ENCODE measurements around the gene GPLD1. TPM values are rescaled to one million over a fixed set of nuclear protein-coding genes. Genes with fewer than 3 reads are reported as not detected.

The GPLD1 gene, protein sequence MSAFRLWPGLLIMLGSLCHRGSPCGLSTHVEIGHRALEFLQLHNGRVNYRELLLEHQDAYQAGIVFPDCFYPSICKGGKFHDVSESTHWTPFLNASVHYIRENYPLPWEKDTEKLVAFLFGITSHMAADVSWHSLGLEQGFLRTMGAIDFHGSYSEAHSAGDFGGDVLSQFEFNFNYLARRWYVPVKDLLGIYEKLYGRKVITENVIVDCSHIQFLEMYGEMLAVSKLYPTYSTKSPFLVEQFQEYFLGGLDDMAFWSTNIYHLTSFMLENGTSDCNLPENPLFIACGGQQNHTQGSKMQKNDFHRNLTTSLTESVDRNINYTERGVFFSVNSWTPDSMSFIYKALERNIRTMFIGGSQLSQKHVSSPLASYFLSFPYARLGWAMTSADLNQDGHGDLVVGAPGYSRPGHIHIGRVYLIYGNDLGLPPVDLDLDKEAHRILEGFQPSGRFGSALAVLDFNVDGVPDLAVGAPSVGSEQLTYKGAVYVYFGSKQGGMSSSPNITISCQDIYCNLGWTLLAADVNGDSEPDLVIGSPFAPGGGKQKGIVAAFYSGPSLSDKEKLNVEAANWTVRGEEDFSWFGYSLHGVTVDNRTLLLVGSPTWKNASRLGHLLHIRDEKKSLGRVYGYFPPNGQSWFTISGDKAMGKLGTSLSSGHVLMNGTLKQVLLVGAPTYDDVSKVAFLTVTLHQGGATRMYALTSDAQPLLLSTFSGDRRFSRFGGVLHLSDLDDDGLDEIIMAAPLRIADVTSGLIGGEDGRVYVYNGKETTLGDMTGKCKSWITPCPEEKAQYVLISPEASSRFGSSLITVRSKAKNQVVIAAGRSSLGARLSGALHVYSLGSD
- polyA plus RNA-seq: 5.4 and 6.0 TPM in 2 replicates

DNA sequence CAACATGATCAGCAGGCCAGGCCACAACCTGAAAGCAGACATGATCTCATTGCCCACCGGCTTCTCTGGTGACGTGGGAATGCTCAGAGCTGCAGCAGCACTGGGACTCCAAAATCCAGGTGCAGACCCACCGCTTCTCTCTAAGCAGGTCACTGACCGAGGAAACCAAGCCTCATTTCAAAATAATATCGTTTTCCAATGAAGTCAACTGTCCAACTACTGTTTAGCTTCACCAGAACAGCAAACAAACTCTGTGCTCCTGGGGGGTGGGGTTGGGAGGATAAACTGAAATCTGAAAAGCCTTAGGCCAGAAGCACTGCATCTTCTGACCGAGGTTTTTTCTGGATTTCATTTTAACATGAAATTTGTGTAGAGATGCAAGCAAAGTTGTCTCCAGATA lies at the start of gene GPLD1:
GPLD1 (minus strand) TSS at position 109 of the 400 bp plus-strand sequence; CDS start at position 42, 67 bp downstream.

DNA sequence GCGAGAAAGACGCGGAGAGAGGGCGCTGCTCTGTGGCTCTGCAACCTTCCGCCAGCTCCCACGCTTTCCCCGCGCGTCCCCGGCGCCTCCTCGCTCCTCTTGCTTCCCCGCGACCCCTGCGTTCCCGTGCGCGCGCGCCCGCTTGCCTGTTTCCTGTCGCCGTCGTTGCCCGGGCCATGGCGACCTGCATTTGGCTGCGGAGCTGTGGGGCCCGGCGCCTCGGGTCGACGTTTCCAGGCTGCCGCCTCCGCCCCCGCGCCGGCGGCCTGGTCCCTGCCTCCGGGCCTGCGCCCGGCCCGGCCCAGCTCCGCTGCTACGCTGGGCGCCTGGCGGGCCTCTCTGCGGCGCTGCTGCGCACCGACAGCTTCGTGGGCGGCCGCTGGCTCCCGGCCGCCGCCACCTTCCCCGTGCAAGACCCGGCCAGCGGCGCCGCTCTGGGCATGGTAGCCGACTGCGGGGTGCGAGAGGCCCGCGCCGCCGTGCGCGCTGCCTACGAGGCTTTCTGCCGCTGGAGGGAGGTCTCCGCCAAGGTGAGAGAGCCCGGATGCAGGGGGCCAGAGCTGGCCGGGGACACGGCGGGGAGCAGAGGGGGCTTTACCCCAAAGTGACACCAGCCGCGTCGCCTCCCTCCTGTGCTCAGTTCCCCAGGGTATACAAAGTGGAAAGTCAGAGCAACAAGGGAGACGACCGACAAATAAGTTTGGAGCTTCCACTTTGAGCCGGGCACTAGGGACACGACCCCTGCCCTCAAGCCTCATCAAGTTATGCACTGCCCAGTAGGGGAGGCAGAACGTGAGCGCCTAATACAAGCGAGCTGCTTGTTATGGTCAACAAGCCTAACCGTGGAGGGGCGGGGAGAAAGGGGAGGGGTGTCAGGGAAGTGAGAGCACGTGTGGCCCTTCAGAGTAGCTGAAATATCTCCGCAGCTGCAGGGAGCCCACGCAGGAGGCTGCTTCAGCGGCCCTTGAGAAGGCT lies 5.7 kb upstream of the GPLD1 start, which contains the start of gene ALDH5A1:
ALDH5A1 (plus strand) TSS at position 149 of the 975 bp plus-strand sequence; CDS start at position 177, 28 bp downstream.

DNA sequence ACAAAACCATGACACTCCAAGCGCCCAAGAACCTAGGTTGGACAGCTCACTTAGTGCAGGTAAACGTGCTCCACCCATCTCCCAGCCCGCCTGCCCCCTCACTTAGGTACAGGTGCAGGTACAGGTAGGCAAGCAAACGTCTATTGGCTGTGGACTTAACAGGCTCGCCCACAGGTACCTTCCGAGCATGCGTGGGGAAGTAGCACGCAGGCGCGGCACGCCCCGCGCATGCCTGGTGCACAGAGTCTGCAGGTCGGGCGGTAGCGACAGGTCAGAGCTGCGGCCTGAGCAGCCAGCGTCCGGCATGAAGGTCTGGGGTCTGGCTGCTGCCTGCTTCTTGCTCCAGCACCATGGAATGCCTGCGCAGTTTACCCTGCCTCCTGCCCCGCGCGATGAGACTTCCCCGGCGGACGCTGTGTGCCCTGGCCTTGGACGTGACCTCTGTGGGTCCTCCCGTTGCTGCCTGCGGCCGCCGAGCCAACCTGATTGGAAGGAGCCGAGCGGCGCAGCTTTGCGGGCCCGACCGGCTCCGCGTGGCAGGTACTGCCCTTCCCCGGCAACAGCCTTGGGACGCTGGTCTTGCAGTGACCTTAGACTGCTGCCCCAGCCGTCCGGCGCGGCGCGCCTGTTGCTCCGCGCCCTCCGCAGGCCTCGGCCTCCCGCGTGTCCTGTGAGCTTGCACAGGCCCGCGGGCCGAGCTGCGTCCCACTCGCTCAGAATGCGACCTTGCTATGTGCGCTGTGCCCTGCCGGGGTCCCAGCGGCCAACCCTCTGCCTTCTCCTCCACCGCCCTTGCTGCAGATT lies 86.5 kb downstream of the GPLD1 start, which contains the start of gene MRS2:
MRS2 (plus strand) TSS at position 240 of the 804 bp plus-strand sequence; CDS start at position 351, 111 bp downstream.

Other genes with a start within 250 kb of the GPLD1 start
- 0.40 and 0.43 TPM in 2 replicates for gene DCDC2, start 131.5 kb downstream of the GPLD1 start, polyA plus RNA-seq
- 35.9 and 42.1 TPM in 2 replicates for gene MRS2, start 86.6 kb downstream of the GPLD1 start, polyA plus RNA-seq
- 25.9 and 39.7 TPM in 2 replicates for gene ALDH5A1, start 5.4 kb upstream of the GPLD1 start, polyA plus RNA-seq
- 5.2 and 8.7 TPM in 2 replicates for gene KIAA0319, start 156.6 kb upstream of the GPLD1 start, polyA plus RNA-seq
- gene TDP2, start 177.3 kb upstream of the GPLD1 start, polyA plus RNA-seq: 36.3 and 44.0 TPM in 2 replicates
- gene ACOT13, start 177.5 kb upstream of the GPLD1 start, polyA plus RNA-seq: 107 and 117 TPM in 2 replicates
- 56.7 and 74.4 TPM in 2 replicates for gene C6orf62, start 229.6 kb upstream of the GPLD1 start, polyA plus RNA-seq